ENCODE measurements around the gene COL4A1.

- no peak for TF ChIP-seq CTCF (IDR thresholded peaks at IDR 0.05)
- peak; percentile 42 to 79 (median 62) for TF ChIP-seq POLR2AphosphoS5 (IDR thresholded peaks at IDR 0.05)
- no peak for TF ChIP-seq POLR2A (IDR thresholded peaks at IDR 0.05)
Measured at GRCh38 chr13:110250258-110250891, 56.6 kb downstream of the COL4A1 start.
